ENCODE measurements around the gene HIF1AN.

The HIF1AN gene

DNA sequence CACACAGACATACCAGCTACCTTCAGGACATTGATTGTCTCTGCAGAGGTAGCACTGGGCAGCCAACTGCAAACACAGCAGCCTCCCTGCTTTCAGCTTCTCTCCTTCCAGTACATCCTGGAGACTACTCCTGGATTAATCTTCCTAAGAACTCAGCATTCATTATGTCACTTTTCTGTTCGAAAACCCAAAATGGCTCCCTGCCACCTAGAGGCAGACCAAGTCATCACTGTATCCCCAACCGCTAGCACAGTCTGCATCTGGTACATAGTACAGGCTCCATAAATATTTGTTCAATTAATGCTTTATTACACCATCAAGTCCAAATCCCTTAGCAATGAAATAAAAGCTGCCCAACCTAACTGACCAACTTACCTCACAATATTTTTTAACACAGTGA, 11.1 kb upstream of the HIF1AN start:
- ChIA-PET POLR2A (ENCODE audit: low non-redundant PET) (interaction anchor here (0.5 to 1.1 kb wide), 2 partner anchors 11 to 149 kb away, joined by 4 to 5 read pairs; partner anchors contain the start of gene HIF1AN), CTCF (interaction anchor here (0.6 to 3.6 kb wide), 6 partner anchors 8 to 347 kb away, joined by 3 to 19 read pairs (median 6); partner anchors contain the start of gene HIF1AN)
- TF ChIP-seq, protein P1, sequence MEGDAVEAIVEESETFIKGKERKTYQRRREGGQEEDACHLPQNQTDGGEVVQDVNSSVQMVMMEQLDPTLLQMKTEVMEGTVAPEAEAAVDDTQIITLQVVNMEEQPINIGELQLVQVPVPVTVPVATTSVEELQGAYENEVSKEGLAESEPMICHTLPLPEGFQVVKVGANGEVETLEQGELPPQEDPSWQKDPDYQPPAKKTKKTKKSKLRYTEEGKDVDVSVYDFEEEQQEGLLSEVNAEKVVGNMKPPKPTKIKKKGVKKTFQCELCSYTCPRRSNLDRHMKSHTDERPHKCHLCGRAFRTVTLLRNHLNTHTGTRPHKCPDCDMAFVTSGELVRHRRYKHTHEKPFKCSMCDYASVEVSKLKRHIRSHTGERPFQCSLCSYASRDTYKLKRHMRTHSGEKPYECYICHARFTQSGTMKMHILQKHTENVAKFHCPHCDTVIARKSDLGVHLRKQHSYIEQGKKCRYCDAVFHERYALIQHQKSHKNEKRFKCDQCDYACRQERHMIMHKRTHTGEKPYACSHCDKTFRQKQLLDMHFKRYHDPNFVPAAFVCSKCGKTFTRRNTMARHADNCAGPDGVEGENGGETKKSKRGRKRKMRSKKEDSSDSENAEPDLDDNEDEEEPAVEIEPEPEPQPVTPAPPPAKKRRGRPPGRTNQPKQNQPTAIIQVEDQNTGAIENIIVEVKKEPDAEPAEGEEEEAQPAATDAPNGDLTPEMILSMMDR (conservative IDR thresholded peaks at IDR 0.05; ENCODE audit: low read depth), result no peak
- H3K27ac ChIP-seq, result no peak overlapping the region
- no peak for DNase-seq (ENCODE audit: low spot score)

DNA sequence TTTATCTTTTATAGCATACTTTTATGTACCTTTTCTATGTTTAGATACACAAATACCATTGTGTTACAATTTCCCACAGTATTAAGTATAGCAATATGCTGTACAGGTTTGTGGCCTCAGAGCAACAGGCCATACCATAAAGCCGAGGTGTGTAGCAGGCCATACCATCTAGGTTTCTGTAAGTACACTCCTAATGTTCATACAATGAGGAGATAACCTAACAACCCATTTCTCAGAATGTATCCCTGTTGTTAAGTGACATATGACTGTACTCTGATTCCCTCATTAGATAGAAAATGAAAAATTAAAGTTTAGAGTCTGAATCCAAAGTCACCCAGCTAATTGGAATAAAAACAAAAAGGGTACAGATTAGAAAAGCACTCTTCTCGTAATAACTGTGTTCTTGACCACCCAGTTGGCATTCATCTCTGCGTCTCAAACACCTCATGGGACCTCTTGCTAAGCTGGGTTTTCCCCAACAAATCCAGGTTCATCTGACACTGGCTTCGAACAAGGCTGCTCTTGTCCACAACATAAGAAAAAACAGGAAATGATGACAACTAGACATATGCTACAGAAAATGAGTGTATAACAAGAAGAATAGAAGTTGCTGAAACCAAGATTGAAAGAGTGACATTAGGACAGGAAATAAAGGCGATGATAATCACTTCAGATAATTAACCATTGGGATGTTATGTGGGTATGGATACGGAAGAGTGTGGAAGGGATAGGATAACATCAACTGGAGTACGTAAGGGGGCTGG, 7.4 kb upstream of the HIF1AN start:
- ChIA-PET CTCF (interaction anchor here (0.6 to 3.6 kb wide), 3 partner anchors 7 to 39 kb away, joined by 3 to 19 read pairs (median 12); partner anchors contain the start of gene HIF1AN), POLR2A (ENCODE audit: low non-redundant PET) (no interaction called here)
- no peak overlapping the region for H3K27ac ChIP-seq
- no peak for DNase-seq (ENCODE audit: low spot score)
- TF ChIP-seq, protein P1 (conservative IDR thresholded peaks at IDR 0.05; ENCODE audit: low read depth), result no peak

DNA sequence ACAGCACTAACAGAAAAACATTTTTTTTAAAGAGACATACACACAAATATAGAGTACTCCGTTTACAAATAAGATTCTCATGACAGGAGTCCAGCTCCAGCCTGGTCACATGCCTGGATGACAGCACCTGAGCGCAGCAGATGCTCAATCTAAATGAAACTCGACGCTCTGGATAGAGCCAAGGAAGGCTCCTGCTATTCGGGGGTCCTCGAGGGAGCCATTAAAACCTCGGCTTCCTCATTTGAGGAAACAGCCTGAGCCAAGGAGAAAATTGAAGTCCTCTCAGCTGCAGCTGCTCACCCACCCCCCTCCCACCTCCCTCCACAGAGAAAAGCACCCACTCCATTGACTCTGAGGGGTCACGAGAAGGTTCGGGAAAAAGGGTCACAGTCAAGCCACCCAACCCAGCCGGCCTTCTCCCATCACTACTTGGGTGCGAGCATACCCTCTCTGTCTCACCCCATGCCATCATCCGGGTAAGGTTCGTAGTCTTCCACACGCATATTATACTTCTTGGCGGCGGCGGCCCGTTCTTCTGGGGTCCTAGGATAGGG, 6.7 kb upstream of the HIF1AN start:
- CTCF ChIA-PET, result interaction anchor here (0.6 to 1.4 kb wide), 2 partner anchors 10 to 38 kb away, joined by 3 to 5 read pairs; no protein-coding TSS in a partner anchor
- no peak for DNase-seq (ENCODE audit: low spot score)
- TF ChIP-seq, protein P1 (conservative IDR thresholded peaks at IDR 0.05; ENCODE audit: low read depth), result no peak
- POLR2A ChIA-PET (ENCODE audit: low non-redundant PET), result no interaction called here
- H3K27ac ChIP-seq, result peak overlapping the region; percentile 76

DNA sequence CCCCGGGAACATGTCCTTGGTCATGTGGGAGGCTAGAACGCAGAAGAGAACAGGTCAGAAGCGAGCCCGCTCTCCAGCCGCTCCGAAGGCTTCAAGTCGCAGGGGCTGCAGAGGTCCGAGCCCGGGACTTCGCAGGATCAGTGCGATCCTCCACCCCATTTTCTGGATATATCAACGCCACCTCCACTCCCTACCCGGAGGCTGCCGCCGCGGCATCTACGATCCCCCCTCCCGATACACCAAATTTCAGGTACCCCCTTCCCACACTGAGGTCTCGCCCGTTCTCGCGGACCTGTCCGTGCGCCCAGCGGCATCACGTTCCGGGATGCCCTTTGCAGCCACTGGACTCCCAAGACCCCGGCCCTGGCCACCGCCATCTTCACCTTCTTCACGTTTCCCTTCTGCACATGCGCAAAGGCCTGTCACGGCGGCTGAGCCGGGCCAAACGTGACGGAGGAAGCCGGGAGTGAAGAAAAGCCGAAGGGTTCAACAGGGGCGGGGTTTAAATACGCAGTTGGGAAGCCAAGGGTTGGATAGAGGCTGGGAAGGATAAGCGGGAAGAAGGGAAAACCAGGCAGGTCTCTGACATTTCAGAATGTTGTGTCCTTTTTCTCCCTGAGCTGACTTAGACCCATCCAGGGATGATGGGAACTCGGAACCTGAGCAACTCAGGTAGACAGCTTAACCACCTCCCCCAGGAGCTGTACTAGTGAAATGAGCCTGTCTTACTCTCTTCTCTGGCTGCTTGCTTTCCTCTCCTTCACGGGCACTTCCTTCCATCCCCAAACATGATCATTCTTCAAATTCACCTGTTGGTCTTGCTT, 6.1 kb upstream of the HIF1AN start, which contains the start of gene NDUFB8:
TSS of gene NDUFB8 (minus strand) at position 397 of the 824 bp plus-strand sequence. CDS start at position 377, 20 bp downstream.
- ChIA-PET CTCF (interaction anchor here (0.6 to 1.4 kb wide), 2 partner anchors 11 to 840 kb away, joined by 3 to 5 read pairs; no protein-coding TSS in a partner anchor), POLR2A (ENCODE audit: low non-redundant PET) (no interaction called here)
- peak within 1 kb of the TSS; percentile 76 for H3K27ac ChIP-seq
- TF ChIP-seq, protein P1 (conservative IDR thresholded peaks at IDR 0.05; ENCODE audit: low read depth), result no peak
- DNase-seq (ENCODE audit: low spot score), result peak; percentile 83

DNA sequence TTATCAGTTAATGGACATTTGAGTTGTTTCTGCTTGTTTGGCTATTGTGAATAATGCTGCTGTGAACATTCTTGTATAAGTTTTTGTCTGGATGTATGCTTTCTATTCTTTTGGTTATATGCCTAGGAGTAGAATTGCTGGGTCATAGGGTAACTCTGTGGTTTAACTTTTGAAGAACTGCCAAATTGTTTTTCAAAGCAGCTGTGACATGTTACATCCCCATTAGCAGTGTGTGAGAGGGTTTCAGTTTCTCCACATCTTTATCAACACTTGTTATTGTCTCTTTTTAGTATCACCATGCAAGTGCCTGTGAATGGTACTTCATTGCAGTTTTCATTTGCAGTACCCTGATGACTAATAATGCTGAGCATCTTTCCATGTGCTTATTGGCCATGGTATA, 4.0 kb upstream of the HIF1AN start:
- CTCF ChIA-PET, result no interaction called here
- TF ChIP-seq, protein P1 (conservative IDR thresholded peaks at IDR 0.05; ENCODE audit: low read depth), result no peak
- H3K27ac ChIP-seq, result no peak overlapping the region
- no peak for DNase-seq (ENCODE audit: low spot score)
- POLR2A ChIA-PET (ENCODE audit: low non-redundant PET), result no interaction called here

DNA sequence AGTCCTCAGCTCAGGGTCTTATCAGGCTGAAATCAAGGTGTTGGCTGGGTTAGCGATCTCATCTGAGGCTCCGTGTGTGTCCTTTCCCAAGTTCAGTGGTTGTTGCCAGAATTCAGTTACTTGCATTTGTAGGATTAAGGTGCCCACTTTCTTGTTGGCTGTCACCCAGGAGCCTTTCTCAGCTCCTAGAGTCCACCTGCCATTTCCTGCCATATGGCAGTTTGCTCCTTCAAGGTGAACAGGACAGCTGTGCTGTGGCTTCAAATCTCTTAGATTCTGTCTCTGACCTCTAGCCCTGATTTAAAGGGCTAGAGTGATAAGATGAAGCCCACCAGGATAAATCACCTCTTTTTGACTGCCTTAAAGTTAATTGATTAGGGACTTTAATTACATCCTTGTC, 1.0 kb upstream of the HIF1AN start:
- H3K27ac ChIP-seq, result no peak overlapping the region
- ChIA-PET CTCF (interaction anchor here (0.6 to 0.7 kb wide), 3 partner anchors 139 to 761 kb away, joined by 3 read pairs; no protein-coding TSS in a partner anchor), POLR2A (ENCODE audit: low non-redundant PET) (no interaction called here)
- DNase-seq (ENCODE audit: low spot score), result no peak
- TF ChIP-seq, protein P1 (conservative IDR thresholded peaks at IDR 0.05; ENCODE audit: low read depth), result no peak
